Esophagus (tissue), 2 donors: ENCODE measurements around the gene OOSP4A. TPM values are rescaled to one million over a fixed set of nuclear protein-coding genes. Genes with fewer than 3 reads are reported as not detected.
"Not testable (repeated sequence)": the region's sequence is repeated elsewhere in the genome, so short reads cannot be mapped to it uniquely, and the experiment has no call there.

Experiments
- H3K27ac ChIP-seq, 2 donors: one replicate each; pipeline ENCODE4 v1.5.1; 2013; ENCODE audit warnings: low read depth in 2 of 2, mild to moderate bottlenecking in 2 of 2, inconsistent platforms in 1 of 2, low read length in 1 of 2, moderate library complexity in 1 of 2
- H3K27me3 ChIP-seq, 2 donors: one replicate each; pipeline ENCODE4 v1.6.1; 2013; ENCODE audit warnings: low read length in 2 of 2, control low read depth in 1 of 2, mild to moderate bottlenecking in 1 of 2; ENCODE audit not compliant: insufficient read depth in 2 of 2, control insufficient read depth in 1 of 2
- H3K36me3 ChIP-seq, 2 donors: one replicate each; pipeline ENCODE4 v1.6.1; 2013; ENCODE audit warnings: low read length in 1 of 2; ENCODE audit not compliant: control insufficient read depth in 2 of 2, insufficient read depth in 2 of 2
- H3K4me1 ChIP-seq, 2 donors: one replicate each; pipeline ENCODE4 v1.6.1; 2013; ENCODE audit warnings: low read length in 1 of 2; ENCODE audit not compliant: control insufficient read depth in 2 of 2, insufficient read depth in 2 of 2
- H3K4me3 ChIP-seq, 2 donors: one replicate each; pipeline ENCODE4 v1.5.1; 2013; ENCODE audit warnings: low read length in 2 of 2, mild to moderate bottlenecking in 2 of 2, low read depth in 1 of 2, moderate library complexity in 1 of 2
- H3K9me3 ChIP-seq, 2 donors: one replicate each; pipeline ENCODE4 v1.6.1; 2013; ENCODE audit warnings: mild to moderate bottlenecking in 2 of 2, low read depth in 1 of 2, low read length in 1 of 2, moderate library complexity in 1 of 2; ENCODE audit not compliant: control insufficient read depth in 2 of 2, insufficient read depth in 1 of 2
- WGBS, 2 donors: extraction: QIAGEN DNeasy Blood & Tissue Kit; methylation state at CpG; one replicate each; pipeline ENCODE4 v1.1.7; 2013; 5-methylcytosine and 5-hydroxymethylcytosine counted together
- polyA plus RNA-seq, 2 donors: library from polyadenylated mRNA; stranded (reverse); fragments of 200-250 nt; gene quantifications; one replicate each; pipeline ENCODE4 v1.2.3, GENCODE V29; 2013
- donor health status: healthy with polysubstance abuse.
- donor health status: Bipolar disorder and iron deficiency.

OOSP4A gene
- polyA plus RNA-seq, 2 donors = not detected

GRCh38 chr11:59967677-59968394 is 4.0 kb downstream of the OOSP4A start:
- no peaks in the 10 kb centered on the region for H3K9me3 ChIP-seq
- H3K27ac ChIP-seq = no peak overlapping the region
- no peak overlapping the region for H3K4me3 ChIP-seq
- H3K27me3 ChIP-seq = no peaks in the 10 kb centered on the region
- H3K4me1 ChIP-seq = no peaks in the 10 kb centered on the region
- WGBS, 2 donors = 82 to 84% methylated on average over 3 of the region's 3 CpGs
- no peaks in the 10 kb centered on the region for H3K36me3 ChIP-seq

- H3K36me3 ChIP-seq = no peaks in the 10 kb centered on the region
- H3K9me3 ChIP-seq = no peaks in the 10 kb centered on the region
- H3K4me1 ChIP-seq = no peaks in the 10 kb centered on the region
- H3K4me3 ChIP-seq = no peak overlapping the region
- no peaks in the 10 kb centered on the region for H3K27me3 ChIP-seq
- WGBS, 2 donors = 80 to 81% methylated on average over 1 of the region's 1 CpG
- H3K27ac ChIP-seq = no peak overlapping the region
Observed at GRCh38 chr11:59968395-59968783, 4.6 kb downstream of the OOSP4A start.

- Histone ChIP-seq H3K4me3 (no peak overlapping the region), H3K36me3 (no peaks in the 10 kb centered on the region), H3K9me3 (no peaks in the 10 kb centered on the region), H3K27ac (no peak overlapping the region), H3K4me1 (no peaks in the 10 kb centered on the region), H3K27me3 (no peaks in the 10 kb centered on the region)
- 45 to 52% methylated on average over 5 of the region's 5 CpGs for WGBS, 2 donors
Observed at GRCh38 chr11:59973097-59973496, 9.3 kb downstream of the OOSP4A start.

- no peaks in the 10 kb centered on the region for H3K36me3 ChIP-seq
- H3K4me1 ChIP-seq = no peaks in the 10 kb centered on the region
- no peaks in the 10 kb centered on the region for H3K27me3 ChIP-seq
- H3K9me3 ChIP-seq = no peaks in the 10 kb centered on the region
- H3K4me3 ChIP-seq = no peak overlapping the region
- WGBS, 2 donors = 84 to 93% methylated on average over 4 of the region's 4 CpGs
- no peak overlapping the region for H3K27ac ChIP-seq
Observed at GRCh38 chr11:59981106-59981770, 17.4 kb downstream of the OOSP4A start.

GRCh38 chr11:59982037-59982436 is 18.2 kb downstream of the OOSP4A start:
- H3K27me3 ChIP-seq, H3K4me3 ChIP-seq, H3K9me3 ChIP-seq, H3K4me1 ChIP-seq, H3K36me3 ChIP-seq, H3K27ac ChIP-seq: not testable (repeated sequence)
- WGBS, 2 donors = 54 to 74% methylated on average over 4 of the region's 4 CpGs

- H3K9me3 ChIP-seq = no peaks in the 10 kb centered on the region
Observed at GRCh38 chr11:59983212-59983611, 19.4 kb downstream of the OOSP4A start.

GRCh38 chr11:59984368-59984767 is 20.5 kb downstream of the OOSP4A start:
- Histone ChIP-seq H3K4me3 (no peak overlapping the region), H3K27me3 (no peaks in the 10 kb centered on the region), H3K4me1 (no peaks in the 10 kb centered on the region), H3K9me3 (no peaks in the 10 kb centered on the region), H3K27ac (no peak overlapping the region), H3K36me3 (no peaks in the 10 kb centered on the region)
- 88% methylated on average over 3 of the region's 3 CpGs for WGBS, 2 donors

More at GRCh38 chr11:59983212-59983611, 19.4 kb downstream of the OOSP4A start:
- Histone ChIP-seq H3K27me3 (no peaks in the 10 kb centered on the region), H3K4me3 (no peak overlapping the region), H3K27ac (no peak overlapping the region), H3K4me1 (no peaks in the 10 kb centered on the region), H3K36me3 (no peaks in the 10 kb centered on the region)
- 81 to 83% methylated on average over 1 of the region's 1 CpG for WGBS, 2 donors

- no peaks in the 10 kb centered on the region for H3K36me3 ChIP-seq
- WGBS, 2 donors = 78 to 82% methylated on average over 1 of the region's 1 CpG
- no peaks in the 10 kb centered on the region for H3K4me1 ChIP-seq
- H3K9me3 ChIP-seq = no peaks in the 10 kb centered on the region
- no peaks in the 10 kb centered on the region for H3K27me3 ChIP-seq
- H3K4me3 ChIP-seq = no peak overlapping the region
- H3K27ac ChIP-seq = no peak overlapping the region
Observed at GRCh38 chr11:59990421-59990820, 26.6 kb downstream of the OOSP4A start.

- H3K9me3 ChIP-seq = no peaks in the 10 kb centered on the region
- no peak overlapping the region for H3K4me3 ChIP-seq
- H3K27ac ChIP-seq = no peak overlapping the region
- no peaks in the 10 kb centered on the region for H3K36me3 ChIP-seq
- H3K4me1 ChIP-seq = no peaks in the 10 kb centered on the region
- H3K27me3 ChIP-seq = no peaks in the 10 kb centered on the region
- WGBS, 2 donors = 62 to 63% methylated on average over 5 of the region's 5 CpGs
Observed at GRCh38 chr11:59992425-59992824, 28.6 kb downstream of the OOSP4A start.

GRCh38 chr11:59997800-59998199 is 34.0 kb downstream of the OOSP4A start:
- 62 to 74% methylated on average over 2 of the region's 2 CpGs for WGBS, 2 donors
- H3K9me3 ChIP-seq = no peaks in the 10 kb centered on the region
- H3K27me3 ChIP-seq = no peaks in the 10 kb centered on the region
- H3K27ac ChIP-seq = no peak overlapping the region
- no peak overlapping the region for H3K4me3 ChIP-seq
- no peaks in the 10 kb centered on the region for H3K4me1 ChIP-seq
- no peaks in the 10 kb centered on the region for H3K36me3 ChIP-seq
